T47D (cell line): ENCODE measurements around the gene CHST3.
"Not testable (repeated sequence)": the region's sequence is repeated elsewhere in the genome, so short reads cannot be mapped to it uniquely, and the experiment has no call there.

ENCODE experiments used
- DNase-seq, 2 experiments: peaks; one replicate each; pipeline versions ENCODE4 v3.0.0 to v3.0.0-alpha.2; 2011 to 2012; ENCODE audit warnings: low read depth in 1 of 2, low spot score in 1 of 2
- JUND ChIP-seq: IDR thresholded peaks from 2 replicates; pipeline ENCODE4 v1.6.1; 2012; ENCODE audit warnings: low read depth
- in situ Hi-C: cut with HindIII; loops from 2 replicates; pipeline ENCODE4 v1.10.0; 2016; ENCODE audit warnings: low sequenced_read_pairs, low pct_unique_long_range_greater_than_20kb

CHST3 gene, protein sequence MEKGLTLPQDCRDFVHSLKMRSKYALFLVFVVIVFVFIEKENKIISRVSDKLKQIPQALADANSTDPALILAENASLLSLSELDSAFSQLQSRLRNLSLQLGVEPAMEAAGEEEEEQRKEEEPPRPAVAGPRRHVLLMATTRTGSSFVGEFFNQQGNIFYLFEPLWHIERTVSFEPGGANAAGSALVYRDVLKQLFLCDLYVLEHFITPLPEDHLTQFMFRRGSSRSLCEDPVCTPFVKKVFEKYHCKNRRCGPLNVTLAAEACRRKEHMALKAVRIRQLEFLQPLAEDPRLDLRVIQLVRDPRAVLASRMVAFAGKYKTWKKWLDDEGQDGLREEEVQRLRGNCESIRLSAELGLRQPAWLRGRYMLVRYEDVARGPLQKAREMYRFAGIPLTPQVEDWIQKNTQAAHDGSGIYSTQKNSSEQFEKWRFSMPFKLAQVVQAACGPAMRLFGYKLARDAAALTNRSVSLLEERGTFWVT

GRCh38 chr10:71964098-71964742, at the start of gene CHST3:
Gene CHST3, plus strand, starts transcription at chr10:71964395. Its CDS starts 41,448 bp downstream, at chr10:72005843.
- peak in 1 of 2 experiments; percentile 44 for DNase-seq
- in situ Hi-C loops, result no loop called here
- no peak for TF ChIP-seq JUND

DNA sequence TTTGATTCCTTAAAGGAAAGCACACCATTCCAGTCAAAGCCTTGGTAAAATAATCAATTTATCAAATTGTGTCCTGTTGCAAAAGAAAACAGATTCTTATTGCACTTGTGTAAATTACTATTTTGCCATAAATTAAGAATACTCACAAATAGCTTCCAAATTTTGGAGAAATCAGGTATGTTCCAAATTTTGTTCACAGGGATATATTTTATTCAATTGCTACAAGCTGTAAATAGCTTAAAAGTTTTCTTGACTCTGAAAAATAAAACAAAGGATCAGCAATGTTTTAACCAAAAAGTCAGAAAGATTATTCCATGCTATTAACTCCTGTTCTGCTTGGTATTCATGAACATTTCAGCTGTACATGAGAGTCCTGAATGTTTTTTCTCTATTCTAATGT, 47.4 kb upstream of the CHST3 start:
- in situ Hi-C loops, result no loop called here
- peak in 1 of 2 experiments; percentile 3 for DNase-seq

DNA sequence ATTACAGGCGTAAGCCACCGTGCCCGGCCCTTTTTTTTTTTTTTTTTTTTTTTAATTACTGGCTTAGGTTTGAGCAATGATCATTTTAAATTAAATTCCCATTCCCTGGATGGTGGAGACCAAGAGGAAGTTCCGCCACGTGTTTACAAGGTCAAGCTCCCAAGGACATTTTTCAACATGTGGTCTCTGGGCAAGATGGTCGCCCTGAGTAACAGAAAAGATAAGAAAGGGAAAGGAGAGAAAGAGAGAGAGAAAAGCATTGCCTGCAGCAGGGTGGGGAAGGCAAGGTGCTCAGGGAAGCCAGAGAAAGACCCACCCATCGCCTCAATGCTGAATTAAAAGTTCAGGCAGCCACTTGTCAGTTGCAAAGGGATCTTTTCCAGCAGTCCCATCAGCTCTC, 45.2 kb upstream of the CHST3 start:
- DNase-seq, result no peak
- in situ Hi-C loops, result no loop called here
- TF ChIP-seq JUND, result no peak

More for the DNA sequence above, 47.4 kb upstream of the CHST3 start:
- no peak for TF ChIP-seq JUND

DNA sequence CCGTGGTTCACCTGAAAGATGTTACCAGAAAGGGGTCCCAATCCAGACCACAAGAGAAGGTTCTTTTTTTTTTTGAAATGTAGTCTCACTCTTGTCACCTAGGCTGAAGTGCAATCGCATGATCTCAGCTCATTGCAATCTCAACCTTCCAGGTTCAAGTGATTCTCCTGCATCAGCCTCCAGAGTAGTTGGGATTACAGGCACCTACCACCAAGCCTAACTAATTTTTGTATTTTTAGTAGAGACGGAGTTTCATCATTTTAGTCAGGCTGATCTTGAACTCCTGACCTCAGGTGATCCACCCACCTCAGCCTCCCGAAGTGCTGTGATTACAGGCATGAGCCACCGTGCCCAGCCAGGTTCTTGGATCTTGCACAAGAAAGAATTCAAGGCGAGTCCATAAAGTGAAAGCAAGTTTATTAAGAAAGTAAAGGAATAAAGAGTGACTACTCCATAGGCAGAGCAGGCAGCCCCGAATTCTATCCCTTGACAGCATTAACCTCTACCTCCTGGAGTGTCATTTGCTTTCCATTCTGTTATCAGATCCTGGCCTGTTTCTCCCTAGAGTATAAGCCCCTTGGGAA, 44.1 kb upstream of the CHST3 start:
- in situ Hi-C loops, DNase-seq: not testable (repeated sequence)

DNA sequence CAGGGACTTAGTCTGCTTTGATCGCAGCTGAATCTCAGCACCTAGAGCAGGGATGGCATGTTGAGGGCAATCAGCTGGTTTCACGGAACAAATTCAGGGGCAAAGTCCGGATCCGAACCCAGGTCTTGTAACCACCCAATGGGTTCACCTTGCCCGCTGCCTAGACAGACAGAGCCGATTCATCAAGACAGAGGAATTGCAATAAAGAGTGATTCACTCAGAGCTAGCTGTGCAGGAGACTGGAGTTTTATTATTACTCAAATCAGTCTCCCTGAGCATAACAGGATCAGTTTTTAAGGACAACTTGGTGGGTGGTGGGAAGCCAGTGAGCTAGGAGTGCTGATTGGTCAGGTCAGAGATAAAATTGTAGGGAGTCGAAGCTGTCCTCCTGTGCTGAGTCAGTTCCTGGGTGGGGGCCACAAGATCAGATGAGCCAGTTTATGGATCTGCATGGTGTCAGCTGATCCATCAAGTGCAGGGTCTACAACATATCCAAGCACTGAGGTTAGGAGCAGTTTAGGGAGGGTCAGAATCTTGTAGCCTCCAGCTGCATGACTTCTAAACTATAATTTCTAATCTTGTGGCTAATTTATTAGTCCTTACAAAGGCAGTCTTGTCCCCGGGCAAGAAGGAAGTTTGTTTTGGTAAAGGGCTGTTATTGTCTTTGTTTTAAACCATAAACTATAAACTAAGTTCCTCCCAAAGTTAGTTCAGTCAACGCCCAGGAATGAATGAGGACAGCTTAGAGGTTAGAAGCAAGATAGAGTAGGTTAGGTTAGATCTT, 43.5 kb upstream of the CHST3 start:
- no peak for DNase-seq
- TF ChIP-seq JUND, result no peak
- in situ Hi-C loops, result no loop called here

- in situ Hi-C loops, result no loop called here
- DNase-seq, result no peak
- no peak for TF ChIP-seq JUND
Measured at GRCh38 chr10:71921324-71922027, 42.7 kb upstream of the CHST3 start.

- TF ChIP-seq JUND, result no peak
- in situ Hi-C loops, result no loop called here
Measured at GRCh38 chr10:71923138-71923692, 41.0 kb upstream of the CHST3 start.

DNA sequence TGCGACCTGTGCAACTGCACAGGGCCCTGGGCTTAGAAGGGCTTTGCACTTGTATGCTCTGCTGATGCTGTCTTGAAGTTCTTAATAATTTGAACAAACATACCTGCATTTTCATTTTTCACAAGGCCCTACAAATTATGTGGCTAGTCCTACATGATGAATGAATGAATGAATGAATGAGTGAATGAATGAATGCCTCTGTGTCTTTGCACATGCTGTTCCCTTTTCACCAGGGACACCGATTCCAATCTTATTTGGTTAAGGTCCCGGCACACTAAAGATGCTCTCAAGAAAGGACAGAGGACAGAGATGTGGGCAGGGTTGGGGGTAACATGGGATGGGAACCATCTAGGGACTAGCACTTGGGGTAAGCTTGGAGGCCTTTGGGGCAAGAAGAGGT, 39.4 kb upstream of the CHST3 start:
- TF ChIP-seq JUND, result no peak
- no peak for DNase-seq
- in situ Hi-C loops, result no loop called here

More at GRCh38 chr10:71923138-71923692, 41.0 kb upstream of the CHST3 start:
- no peak for DNase-seq

DNA sequence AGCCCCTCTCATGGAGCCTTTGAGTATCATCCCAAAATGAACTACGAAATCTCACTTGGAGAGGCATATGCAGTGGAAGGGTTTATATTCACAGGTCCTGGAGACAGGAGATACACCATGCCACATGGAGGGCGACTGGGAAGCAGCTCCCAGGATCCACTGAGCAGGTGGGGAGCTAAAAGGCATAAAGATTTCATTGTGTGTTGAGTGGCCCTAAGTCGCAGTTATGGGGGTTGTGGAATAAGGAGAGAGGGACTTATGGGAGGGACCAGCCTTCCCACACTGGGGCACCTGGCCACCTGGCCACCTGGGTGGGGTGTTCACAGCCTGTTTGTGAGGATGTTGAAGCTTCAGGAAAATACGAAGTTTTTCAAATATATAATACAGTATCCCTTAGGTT, 37.0 kb upstream of the CHST3 start:
- no peak for TF ChIP-seq JUND
- DNase-seq, result no peak
- in situ Hi-C loops, result no loop called here

- TF ChIP-seq JUND, result no peak
- in situ Hi-C loops, result no loop called here
- no peak for DNase-seq
Measured at GRCh38 chr10:71927776-71928592, 36.2 kb upstream of the CHST3 start.

- in situ Hi-C loops, result no loop called here
- DNase-seq, result no peak
- TF ChIP-seq JUND, result no peak
Measured at GRCh38 chr10:71931295-71931694, 32.9 kb upstream of the CHST3 start.
